Stimulated activated CD4-positive, alpha-beta T cell treated with anti-CD3 and anti-CD28 coated beads, Interleukin-4, amount 100 ng/mL, for 24 hours (primary cell): Measurements from ENCODE around the gene MDK.
"Not testable (repeated sequence)": the region's sequence is repeated elsewhere in the genome, so short reads cannot be mapped to it uniquely, and the experiment has no call there.

Experiments
- DNase-seq: peaks from one replicate; pipeline ENCODE4 v3.0.0-alpha.2; 2020

MDK gene

DNA sequence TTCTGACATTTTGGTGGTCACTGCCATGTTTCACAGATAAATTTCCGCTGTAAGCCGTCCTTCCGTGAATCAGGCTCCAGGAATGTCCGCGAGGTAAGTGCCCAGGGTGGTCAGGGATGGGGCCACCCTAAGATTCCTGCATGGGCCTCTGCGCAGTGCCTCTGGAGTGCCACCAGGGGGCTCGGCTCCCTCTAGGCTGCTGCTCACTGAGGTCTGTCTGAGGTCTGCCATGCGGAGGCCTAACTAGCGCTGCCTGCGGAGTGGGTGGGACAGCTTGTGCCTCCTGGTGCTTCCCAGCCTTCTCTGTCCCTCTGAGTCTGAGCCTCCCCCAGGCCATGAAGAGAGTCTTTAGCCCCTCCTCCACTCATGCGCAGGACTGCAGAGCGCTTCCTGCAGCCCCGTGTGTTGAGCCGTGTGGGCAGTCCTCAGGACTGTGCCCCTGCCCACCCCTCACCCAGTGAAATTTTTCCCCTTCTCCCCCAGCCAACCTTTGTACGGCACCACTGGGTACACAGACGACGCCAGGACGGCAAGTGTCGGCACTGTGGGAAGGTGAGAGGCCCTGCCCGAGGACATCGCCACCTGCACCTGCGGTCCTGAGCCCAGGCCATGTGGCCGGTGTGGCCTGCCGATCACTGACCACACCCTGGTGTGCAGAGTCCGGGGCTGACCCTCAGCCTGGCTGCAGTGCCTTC is 11.9 kb upstream of the MDK start:
- peak; percentile 64 for DNase-seq

DNA sequence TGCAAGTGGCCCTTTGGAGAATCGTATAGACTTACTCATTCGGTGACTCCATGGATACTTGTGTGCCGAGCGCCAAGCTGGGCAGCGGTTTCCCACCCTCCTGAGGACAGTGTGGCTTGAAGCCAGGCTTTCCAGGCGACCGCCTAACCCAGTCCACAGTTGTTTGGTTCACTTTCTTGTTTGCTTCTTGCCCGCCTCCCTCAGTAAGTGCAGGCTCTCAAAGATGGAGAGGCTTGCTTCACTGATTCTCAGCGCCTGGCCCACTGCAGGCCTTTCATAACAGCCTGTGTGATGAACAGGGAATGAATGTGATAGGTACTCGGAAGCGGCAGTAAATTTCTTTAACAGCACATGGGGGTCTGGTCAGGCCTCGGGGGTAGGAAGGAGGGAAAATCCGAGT is 11.2 kb upstream of the MDK start:
- no peak for DNase-seq

DNA sequence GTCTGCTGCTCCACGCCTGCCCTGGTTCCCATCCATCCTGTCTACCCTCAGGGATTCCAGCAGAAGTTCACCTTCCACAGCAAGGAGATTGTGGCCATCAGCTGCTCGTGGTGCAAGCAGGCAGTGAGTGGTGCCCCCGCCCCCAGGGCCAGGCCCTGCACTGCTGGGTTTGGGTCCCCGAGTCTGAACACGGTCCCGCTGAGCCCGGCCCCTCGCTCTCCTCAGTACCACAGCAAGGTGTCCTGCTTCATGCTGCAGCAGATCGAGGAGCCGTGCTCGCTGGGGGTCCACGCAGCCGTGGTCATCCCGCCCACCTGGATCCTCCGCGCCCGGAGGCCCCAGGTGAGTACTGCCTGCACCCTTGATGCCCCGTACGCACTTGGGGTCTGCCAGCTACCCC is 10.2 kb upstream of the MDK start:
- DNase-seq, result not testable (repeated sequence)

GRCh38 chr11:46372086-46372485 is 9.4 kb upstream of the MDK start:
- no peak for DNase-seq

DNA sequence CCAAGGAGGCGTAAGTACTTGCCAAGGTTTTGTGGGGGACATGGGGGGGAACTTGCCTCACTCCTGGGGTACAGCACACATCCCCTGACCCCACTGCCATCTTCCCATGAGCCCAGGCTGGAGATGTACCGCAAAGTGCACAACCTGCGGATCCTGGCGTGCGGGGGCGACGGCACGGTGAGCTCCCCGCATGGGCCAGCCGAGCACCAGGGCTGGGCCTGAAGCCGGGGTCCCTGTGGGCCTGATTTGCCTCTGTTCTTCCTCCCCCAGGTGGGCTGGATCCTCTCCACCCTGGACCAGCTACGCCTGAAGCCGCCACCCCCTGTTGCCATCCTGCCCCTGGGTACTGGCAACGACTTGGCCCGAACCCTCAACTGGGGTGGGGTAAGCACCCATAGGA is 9.0 kb upstream of the MDK start:
- not testable (repeated sequence) for DNase-seq

DNA sequence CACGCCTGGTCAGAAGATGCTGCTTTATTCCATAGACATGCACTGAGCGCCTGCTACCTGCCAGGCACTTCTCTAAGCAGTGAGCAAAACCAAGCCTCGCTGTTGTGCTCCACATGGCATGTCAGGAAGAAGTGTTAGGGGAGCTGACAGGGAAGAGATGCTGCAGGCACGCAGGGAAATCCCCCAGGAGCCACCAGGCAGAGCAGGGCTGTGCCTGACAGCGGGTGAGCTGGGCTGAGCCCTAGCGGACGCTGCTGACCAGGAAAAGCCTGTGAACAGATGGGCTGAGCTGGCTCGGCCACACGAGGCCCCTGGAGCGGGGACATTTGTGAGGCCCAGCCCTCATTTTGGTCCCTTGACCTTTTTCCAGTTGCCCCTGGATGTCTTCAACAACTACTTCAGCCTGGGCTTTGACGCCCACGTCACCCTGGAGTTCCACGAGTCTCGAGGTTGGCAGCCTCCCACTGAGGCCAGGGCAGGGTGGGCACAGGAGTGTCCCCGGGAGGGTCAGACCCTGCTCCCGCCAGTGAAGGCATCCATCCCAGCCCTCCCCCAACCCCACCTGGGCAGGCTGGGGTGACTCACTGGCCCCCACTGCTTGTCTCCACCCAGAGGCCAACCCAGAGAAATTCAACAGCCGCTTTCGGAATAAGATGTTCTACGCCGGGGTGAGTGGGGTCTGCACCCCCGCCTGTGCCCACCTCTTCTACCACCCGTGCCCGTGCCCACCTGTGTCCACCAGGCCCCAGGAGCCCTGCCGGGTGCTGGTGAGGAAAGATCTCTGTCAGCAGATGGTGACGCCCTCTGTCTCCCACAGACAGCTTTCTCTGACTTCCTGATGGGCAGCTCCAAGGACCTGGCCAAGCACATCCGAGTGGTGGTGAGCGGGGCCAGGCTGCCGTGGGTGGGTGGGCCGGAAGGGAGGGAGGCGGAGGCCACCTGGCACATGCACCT is 7.4 kb upstream of the MDK start:
- no peak for DNase-seq

- no peak for DNase-seq
Measured at GRCh38 chr11:46374815-46375214, 6.7 kb upstream of the MDK start.

GRCh38 chr11:46375392-46376101 is 5.9 kb upstream of the MDK start:
- DNase-seq, result no peak

GRCh38 chr11:46376258-46377050 is 5.0 kb upstream of the MDK start:
- DNase-seq, result no peak

- DNase-seq, result no peak
Measured at GRCh38 chr11:46377290-46377689, 4.2 kb upstream of the MDK start.

DNA sequence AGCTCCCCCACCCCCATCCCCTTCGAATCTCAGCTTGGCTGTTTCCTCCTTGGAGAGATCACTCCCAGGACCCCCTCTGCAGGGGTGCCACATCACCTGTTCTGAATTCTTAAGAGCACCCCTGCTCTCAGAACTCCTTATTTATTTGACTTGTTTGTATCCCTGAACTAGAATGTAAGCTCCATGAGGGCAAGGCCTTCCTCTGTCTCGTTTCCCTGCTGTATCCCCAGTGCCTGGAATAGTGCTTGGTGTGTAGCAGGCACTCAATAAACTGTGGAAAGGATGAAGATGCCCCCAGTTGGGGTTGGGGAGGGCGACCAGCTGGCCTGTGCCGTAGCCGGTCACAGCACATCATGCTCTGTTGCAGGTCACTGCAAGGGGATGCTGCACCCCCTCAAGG is 3.6 kb upstream of the MDK start:
- no peak for DNase-seq

- DNase-seq, result no peak
Measured at GRCh38 chr11:46378296-46378695, 3.2 kb upstream of the MDK start.

GRCh38 chr11:46378811-46379481 is 2.5 kb upstream of the MDK start:
- DNase-seq, result no peak

DNA sequence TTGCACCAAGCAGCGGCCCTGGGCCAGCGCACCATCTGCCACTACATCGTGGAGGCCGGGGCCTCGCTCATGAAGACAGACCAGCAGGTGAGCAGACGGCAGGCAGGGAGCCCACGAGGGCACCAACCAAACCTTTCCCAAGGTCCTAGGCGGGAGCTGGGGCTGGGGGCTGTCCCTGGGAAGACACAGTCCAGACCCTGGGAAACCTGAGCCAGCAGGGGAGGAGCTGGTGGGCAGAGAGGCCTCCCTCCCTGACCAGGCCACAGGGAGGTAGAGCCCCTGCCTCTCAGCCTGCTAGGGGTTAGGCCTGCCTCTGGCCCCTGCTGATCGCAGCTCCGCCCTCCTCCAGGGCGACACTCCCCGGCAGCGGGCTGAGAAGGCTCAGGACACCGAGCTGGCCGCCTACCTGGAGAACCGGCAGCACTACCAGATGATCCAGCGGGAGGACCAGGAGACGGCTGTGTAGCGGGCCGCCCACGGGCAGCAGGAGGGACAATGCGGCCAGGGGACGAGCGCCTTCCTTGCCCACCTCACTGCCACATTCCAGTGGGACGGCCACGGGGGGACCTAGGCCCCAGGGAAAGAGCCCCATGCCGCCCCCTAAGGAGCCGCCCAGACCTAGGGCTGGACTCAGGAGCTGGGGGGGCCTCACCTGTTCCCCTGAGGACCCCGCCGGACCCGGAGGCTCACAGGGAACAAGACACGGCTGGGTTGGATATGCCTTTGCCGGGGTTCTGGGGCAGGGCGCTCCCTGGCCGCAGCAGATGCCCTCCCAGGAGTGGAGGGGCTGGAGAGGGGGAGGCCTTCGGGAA is 1.8 kb upstream of the MDK start:
- not testable (repeated sequence) for DNase-seq

DNA sequence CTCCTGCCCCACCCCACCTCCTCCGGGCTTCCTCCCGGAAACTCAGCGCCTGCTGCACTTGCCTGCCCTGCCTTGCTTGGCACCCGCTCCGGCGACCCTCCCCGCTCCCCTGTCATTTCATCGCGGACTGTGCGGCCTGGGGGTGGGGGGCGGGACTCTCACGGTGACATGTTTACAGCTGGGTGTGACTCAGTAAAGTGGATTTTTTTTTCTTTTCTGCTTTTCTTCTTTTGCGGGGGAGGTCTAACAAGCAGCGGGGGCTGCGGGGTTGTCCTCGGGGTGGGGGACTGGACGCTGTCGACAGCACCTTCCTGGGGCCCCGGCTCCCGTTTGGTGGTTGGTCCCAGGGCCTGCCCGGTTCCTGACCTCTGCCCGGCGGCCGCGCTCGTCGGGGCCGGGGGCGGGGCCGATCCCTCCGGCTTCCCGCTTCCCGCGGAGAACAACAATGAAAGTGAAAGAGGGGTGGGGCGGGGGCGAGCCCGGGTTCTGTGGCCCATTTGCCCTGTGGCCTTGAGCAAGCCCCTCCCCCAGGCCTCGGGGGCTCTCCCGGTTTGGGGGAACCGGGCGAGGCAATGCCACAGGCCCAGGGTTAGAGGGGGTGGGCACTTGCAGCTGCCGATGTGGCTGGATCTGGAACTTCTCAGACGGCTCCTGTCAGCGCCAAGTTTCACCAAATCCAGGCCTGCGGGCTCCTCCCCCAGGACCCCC is 975 bp upstream of the MDK start:
- DNase-seq, result peak; percentile 67

DNA sequence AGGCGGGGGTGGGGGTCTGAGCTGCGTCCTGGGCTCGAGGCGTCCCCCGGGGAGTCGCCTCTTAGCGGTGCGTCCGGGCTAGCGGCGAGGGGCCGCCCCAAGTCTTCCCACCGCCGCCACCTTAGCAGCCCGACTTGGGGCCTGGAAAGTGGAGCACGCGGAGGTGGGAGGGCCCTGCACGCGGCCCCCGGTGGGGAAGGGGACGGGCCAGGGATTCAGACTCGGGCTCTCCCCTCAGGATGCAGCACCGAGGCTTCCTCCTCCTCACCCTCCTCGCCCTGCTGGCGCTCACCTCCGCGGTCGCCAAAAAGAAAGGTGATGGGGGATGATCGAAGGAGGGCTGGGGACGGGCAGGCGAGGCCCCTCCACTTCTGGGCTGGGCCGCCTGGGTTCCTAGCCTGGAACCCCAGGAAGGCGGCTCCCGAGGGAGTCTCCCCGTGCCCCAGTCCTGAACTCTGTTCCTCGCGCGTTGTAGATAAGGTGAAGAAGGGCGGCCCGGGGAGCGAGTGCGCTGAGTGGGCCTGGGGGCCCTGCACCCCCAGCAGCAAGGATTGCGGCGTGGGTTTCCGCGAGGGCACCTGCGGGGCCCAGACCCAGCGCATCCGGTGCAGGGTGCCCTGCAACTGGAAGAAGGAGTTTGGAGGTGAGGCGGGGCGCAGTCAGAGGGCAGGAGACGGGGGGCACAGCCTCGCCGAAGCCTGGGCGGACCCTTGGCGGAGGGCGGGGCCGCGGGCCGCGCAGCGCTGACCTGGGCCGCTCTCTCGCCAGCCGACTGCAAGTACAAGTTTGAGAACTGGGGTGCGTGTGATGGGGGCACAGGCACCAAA is 563 bp downstream of the MDK start:
- DNase-seq, result no peak

DNA sequence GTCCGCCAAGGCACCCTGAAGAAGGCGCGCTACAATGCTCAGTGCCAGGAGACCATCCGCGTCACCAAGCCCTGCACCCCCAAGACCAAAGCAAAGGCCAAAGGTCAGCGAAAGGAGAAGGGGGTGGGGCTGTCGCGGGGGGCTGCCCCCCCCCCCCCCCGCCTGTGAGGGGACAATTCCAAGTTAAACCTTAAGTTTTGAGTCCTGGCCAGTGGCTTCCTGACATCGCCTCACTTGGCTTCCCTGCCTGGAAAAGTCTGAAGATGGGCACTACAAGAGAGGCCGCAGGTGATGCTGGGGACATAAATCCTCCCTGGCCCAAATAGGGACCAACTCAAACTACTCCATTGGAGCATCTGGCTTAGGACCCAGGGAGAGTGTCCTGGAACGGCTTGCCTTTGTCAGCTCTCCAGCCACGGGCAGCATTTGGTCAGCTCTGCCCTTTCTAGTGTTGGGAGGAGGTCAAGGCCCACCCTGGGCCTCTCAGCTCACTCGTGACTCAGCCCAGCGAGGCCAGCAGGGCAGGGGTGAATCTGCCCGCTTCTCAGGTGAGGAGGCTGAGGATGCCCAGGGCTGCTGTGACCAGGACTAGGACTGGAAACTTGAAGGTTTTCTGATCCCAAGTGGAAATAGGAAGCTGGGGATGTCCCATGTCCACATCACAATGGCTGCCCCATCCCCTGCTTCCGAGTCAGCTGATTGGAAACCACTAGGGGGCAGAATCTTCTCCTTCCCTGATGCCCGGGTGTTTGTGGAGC is 1.4 kb downstream of the MDK start:
- no peak for DNase-seq

DNA sequence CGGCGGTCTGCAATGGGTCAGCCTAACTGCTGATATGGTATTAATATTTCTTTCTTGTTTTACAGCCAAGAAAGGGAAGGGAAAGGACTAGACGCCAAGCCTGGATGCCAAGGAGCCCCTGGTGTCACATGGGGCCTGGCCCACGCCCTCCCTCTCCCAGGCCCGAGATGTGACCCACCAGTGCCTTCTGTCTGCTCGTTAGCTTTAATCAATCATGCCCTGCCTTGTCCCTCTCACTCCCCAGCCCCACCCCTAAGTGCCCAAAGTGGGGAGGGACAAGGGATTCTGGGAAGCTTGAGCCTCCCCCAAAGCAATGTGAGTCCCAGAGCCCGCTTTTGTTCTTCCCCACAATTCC is 1.9 kb downstream of the MDK start:
- no peak for DNase-seq
